Progenitor cell of endocrine pancreas (in vitro differentiated cells): Measurements from ENCODE around the gene MCM9. TPM values are rescaled to one million over a fixed set of nuclear protein-coding genes. Genes with fewer than 3 reads are reported as not detected.

Source experiments
- DNase-seq: peaks from one replicate; pipeline ENCODE4 v3.0.0; 2021; ENCODE audit warnings: low spot score; ENCODE audit not compliant: unreplicated experiment
- H3K27ac Mint-ChIP-seq: 2 replicates; pipeline ENCODE4 v1.8.0; 2021; ENCODE audit warnings: mild to moderate bottlenecking, moderate library complexity, mixed read lengths
- H3K27me3 Mint-ChIP-seq: 2 replicates; pipeline ENCODE4 v1.8.0; 2021; ENCODE audit warnings: mixed read lengths
- H3K36me3 Mint-ChIP-seq: 2 replicates; pipeline ENCODE4 v1.8.0; 2022; ENCODE audit warnings: mixed read lengths; ENCODE audit not compliant: insufficient read depth
- H3K4me1 Mint-ChIP-seq: 2 replicates; pipeline ENCODE4 v1.8.0; 2021; ENCODE audit warnings: low read depth, mixed read lengths
- H3K4me3 Mint-ChIP-seq: 2 replicates; pipeline ENCODE4 v1.8.0; 2021; ENCODE audit warnings: low read depth, mild to moderate bottlenecking, moderate library complexity, mixed read lengths
- H3K9me3 Mint-ChIP-seq: 2 replicates; pipeline ENCODE4 v1.8.0; 2021; ENCODE audit warnings: low read depth, mixed read lengths
- CTCF ChIP-seq: fragments of 200-600 bp; sonication (generic); IDR thresholded peaks from one replicate; pipeline ENCODE4 v1.5.0; 2021; ENCODE audit warnings: antibody characterized with exemption, mild to moderate bottlenecking; ENCODE audit not compliant: unreplicated experiment
- total RNA-seq: library from RNA; stranded (reverse); gene quantifications from 2 replicates; pipeline ENCODE4 v1.2.1, GENCODE V29; 2021

Gene MCM9
- total RNA-seq, 1 donor from 2014 or later: 24.7 TPM

DNA sequence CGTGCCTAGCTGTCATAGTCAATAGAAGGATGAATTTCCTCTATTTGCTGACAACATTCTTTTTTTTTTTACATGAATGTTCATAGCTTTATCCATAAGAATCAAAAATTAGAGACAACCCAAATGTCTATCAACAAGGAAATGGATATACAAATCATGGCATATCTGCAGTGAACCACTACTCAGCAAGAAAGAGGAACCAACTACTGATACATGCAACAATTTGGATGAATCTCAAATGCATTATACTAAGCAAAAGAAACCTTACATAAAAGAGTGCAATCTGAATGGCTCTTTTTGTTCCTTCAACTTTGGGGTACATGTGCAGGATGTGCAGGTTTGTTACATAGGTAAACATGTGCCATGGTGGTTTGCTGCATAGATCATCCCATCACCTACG lies 17.7 kb upstream of the MCM9 start:
- H3K27me3 Mint-ChIP-seq: no peaks in the 10 kb centered on the region
- H3K27ac Mint-ChIP-seq: no peak overlapping the region
- peaks cover 20% of the 10 kb centered on the region for H3K9me3 Mint-ChIP-seq
- no peak for DNase-seq
- H3K4me1 Mint-ChIP-seq: no peaks in the 10 kb centered on the region
- peaks cover 7% of the 10 kb centered on the region for H3K36me3 Mint-ChIP-seq
- no peak overlapping the region for H3K4me3 Mint-ChIP-seq
- no peak for TF ChIP-seq CTCF

DNA sequence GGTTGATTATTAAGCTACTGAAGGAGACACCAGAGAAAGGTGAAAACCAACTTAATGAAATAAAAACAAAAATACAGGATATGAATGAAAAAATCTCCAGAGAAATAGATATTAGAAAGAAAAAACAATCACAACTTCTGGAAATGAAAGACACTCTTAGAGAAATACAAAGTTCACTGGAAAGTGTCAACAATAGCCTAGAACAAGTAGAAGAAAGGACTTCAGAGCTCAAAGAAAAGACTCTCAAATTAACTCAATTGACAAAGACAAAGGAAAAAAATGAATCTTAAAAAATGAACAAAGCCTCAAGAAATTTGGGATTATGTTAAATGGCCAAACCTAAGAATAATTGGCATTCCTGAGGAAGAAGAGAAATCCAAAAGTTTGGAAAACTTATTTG lies 10.3 kb upstream of the MCM9 start:
- TF ChIP-seq CTCF: no peak
- peaks cover 39% of the 10 kb centered on the region for H3K36me3 Mint-ChIP-seq
- no peak overlapping the region for H3K27ac Mint-ChIP-seq
- no peaks in the 10 kb centered on the region for H3K4me1 Mint-ChIP-seq
- DNase-seq: no peak
- H3K27me3 Mint-ChIP-seq: no peaks in the 10 kb centered on the region
- H3K4me3 Mint-ChIP-seq: no peak overlapping the region
- H3K9me3 Mint-ChIP-seq: peaks cover 68% of the 10 kb centered on the region

GRCh38 chr6:118940770-118941169 lies 5.8 kb upstream of the MCM9 start:
- Mint-ChIP-seq H3K4me3 (no peak overlapping the region), H3K27ac (no peak overlapping the region), H3K9me3 (peaks cover 34% of the 10 kb centered on the region), H3K27me3 (no peaks in the 10 kb centered on the region), H3K4me1 (peaks cover 2% of the 10 kb centered on the region), H3K36me3 (peaks cover 26% of the 10 kb centered on the region)
- no peak for TF ChIP-seq CTCF
- DNase-seq: no peak

DNA sequence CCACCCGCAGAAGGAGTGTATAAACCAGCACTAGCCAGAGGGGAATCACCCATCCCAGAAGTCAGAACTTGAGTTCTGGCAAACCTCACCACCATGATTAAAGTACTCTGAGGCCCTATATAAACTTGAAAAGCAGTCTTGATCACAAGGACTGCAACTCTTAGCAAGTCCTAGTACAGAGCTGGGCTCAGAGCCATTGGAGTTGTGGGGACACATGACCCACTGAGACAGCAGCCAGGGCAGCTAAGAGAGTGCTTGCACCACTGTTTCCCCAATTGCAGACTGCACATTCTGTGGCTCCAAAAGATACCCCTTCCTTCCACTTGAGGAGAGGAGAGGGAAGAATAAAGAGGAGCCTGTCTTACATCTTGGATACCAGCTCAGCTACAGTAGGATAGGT lies 4.7 kb upstream of the MCM9 start:
- Mint-ChIP-seq H3K36me3 (peaks cover 16% of the 10 kb centered on the region), H3K27ac (no peak overlapping the region), H3K4me3 (no peak overlapping the region), H3K4me1 (peaks cover 6% of the 10 kb centered on the region), H3K27me3 (no peaks in the 10 kb centered on the region), H3K9me3 (peaks cover 23% of the 10 kb centered on the region)
- no peak for TF ChIP-seq CTCF
- DNase-seq: no peak

DNA sequence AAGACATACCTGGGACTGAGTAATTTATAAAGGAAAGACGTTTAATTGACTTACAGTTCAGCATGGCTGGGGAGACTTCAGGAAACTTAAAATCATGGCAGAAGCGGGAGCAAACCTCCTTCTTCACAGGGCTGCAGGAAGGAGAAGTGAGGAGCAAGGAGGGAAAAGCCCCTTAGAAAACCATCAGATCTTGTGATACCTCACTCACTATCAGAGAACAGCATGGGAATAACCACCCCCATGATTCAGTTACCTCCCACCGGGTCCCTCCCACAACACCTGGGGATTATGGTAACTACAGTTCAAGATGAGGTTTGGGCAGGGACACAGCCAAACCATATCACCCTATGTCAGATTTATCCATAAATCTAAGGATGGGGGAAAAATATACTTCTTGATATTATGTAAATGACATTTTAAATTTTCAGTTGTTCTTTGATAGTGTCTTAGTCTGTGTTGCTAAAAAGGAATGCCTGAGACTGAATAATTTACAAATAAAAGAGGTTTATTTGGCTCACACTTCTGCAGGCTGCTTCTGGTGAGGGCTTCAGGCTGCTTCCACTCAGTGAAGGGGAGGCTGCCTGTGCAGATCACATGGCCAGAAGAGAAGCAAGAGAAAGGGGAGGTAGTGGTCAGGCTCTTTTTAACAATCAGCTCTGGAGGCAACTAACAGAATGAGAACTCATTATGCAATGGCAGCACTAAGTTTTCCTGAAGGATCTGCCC lies 1.2 kb upstream of the MCM9 start:
- TF ChIP-seq CTCF: no peak

More for the DNA sequence above, 1.2 kb upstream of the MCM9 start:
- H3K4me3 Mint-ChIP-seq: peak overlapping the region; percentile 93
- H3K27ac Mint-ChIP-seq: peak overlapping the region; percentile 98
- peaks cover 18% of the 10 kb centered on the region for H3K4me1 Mint-ChIP-seq
- no peak for DNase-seq
- H3K9me3 Mint-ChIP-seq: peaks cover 4% of the 10 kb centered on the region
- peaks cover 5% of the 10 kb centered on the region for H3K36me3 Mint-ChIP-seq
- no peaks in the 10 kb centered on the region for H3K27me3 Mint-ChIP-seq
